Liver (tissue), 9 donors: ENCODE results near the gene KLHL30. TPM values are rescaled to one million over a fixed set of nuclear protein-coding genes. Genes with fewer than 3 reads are reported as not detected.

Source experiments
- DNase-seq: peaks from one replicate; pipeline ENCODE4 v3.0.0-alpha.2; 2017; ENCODE audit warnings: low spot score
- H3K27ac ChIP-seq, 2 donors: one replicate each; pipeline ENCODE4 v1.7.0; 2013; ENCODE audit warnings: inconsistent platforms in 2 of 2, low read length in 2 of 2, control low read depth in 1 of 2, low read depth in 1 of 2, mild to moderate bottlenecking in 1 of 2
- H3K27me3 ChIP-seq, 4 donors: one replicate each; pipeline versions ENCODE4 v1.6.1 to v1.7.0; 2013; ENCODE audit warnings: low read length in 3 of 4, inconsistent platforms in 1 of 4, mild to moderate bottlenecking in 1 of 4, moderate library complexity in 1 of 4; ENCODE audit not compliant: control insufficient read depth in 4 of 4, insufficient read depth in 4 of 4
- H3K36me3 ChIP-seq, 4 donors: one replicate each; pipeline versions ENCODE4 v1.6.1 to v1.7.0; 2013; ENCODE audit warnings: low read length in 3 of 4, mild to moderate bottlenecking in 3 of 4, low read depth in 1 of 4, moderate library complexity in 1 of 4; ENCODE audit not compliant: control insufficient read depth in 4 of 4, insufficient read depth in 3 of 4
- H3K4me1 ChIP-seq, 4 donors: one replicate each; pipeline versions ENCODE4 v1.6.1 to v1.7.0; 2013; ENCODE audit warnings: low read length in 3 of 4, mild to moderate bottlenecking in 3 of 4, moderate library complexity in 1 of 4; ENCODE audit not compliant: control insufficient read depth in 4 of 4, insufficient read depth in 4 of 4
- H3K4me3 ChIP-seq, 3 donors: one replicate each; pipeline versions ENCODE4 v1.6.1 to v1.7.0; 2013; ENCODE audit warnings: low read length in 3 of 3, control low read depth in 1 of 3, low read depth in 1 of 3, mild to moderate bottlenecking in 1 of 3
- H3K9ac ChIP-seq, 2 donors: one replicate each; pipeline ENCODE4 v1.7.0; 2013; ENCODE audit warnings: low read length in 2 of 2, mild to moderate bottlenecking in 2 of 2, moderate library complexity in 2 of 2, control low read depth in 1 of 2, low read depth in 1 of 2
- H3K9me3 ChIP-seq, 4 donors: one replicate each; pipeline versions ENCODE4 v1.6.1 to v1.7.0; 2013; ENCODE audit warnings: low read length in 3 of 4; ENCODE audit not compliant: control insufficient read depth in 4 of 4
- EGR1 ChIP-seq, 2 donors: IDR thresholded peaks; 2 replicates each; pipeline ENCODE4 v1.6.1; 2016 to 2018; ENCODE audit warnings: antibody characterized with exemption in 2 of 2, low read depth in 2 of 2
- FOXA1 ChIP-seq: IDR thresholded peaks from 2 replicates; pipeline ENCODE4 v1.6.1; 2016; ENCODE audit warnings: antibody characterized with exemption
- FOXA2 ChIP-seq: IDR thresholded peaks from 2 replicates; pipeline ENCODE4 v1.6.1; 2016; ENCODE audit warnings: antibody characterized with exemption
- GABPA ChIP-seq, 2 donors: IDR thresholded peaks in 1 of 2; conservative IDR thresholded peaks in 1 of 2; 2 replicates each; pipeline ENCODE4 v1.6.1; 2016; ENCODE audit warnings: antibody characterized with exemption in 2 of 2, mild to moderate bottlenecking in 1 of 2, moderate library complexity in 1 of 2
- HNF4A ChIP-seq, 2 donors: conservative IDR thresholded peaks; 2 replicates each; pipeline ENCODE4 v1.6.1; 2016; ENCODE audit warnings: antibody characterized with exemption in 2 of 2, mild to moderate bottlenecking in 2 of 2
- HNF4G ChIP-seq: IDR thresholded peaks from 2 replicates; pipeline ENCODE4 v1.6.1; 2016; ENCODE audit warnings: antibody characterized with exemption
- JUND ChIP-seq, 2 donors: IDR thresholded peaks; 2 replicates each; pipeline ENCODE4 v1.6.1; 2016; ENCODE audit warnings: antibody characterized with exemption in 2 of 2
- NR2F2 ChIP-seq: IDR thresholded peaks from 2 replicates; pipeline ENCODE4 v1.6.1; 2016; ENCODE audit warnings: antibody characterized with exemption
- RAD21 ChIP-seq, 2 donors: IDR thresholded peaks; 2 replicates each; pipeline ENCODE4 v1.6.1; 2016; ENCODE audit warnings: antibody characterized with exemption in 2 of 2, mild to moderate bottlenecking in 2 of 2
- RXRA ChIP-seq, 2 donors: IDR thresholded peaks; 2 replicates each; pipeline ENCODE4 v1.6.1; 2017 to 2018; ENCODE audit warnings: antibody characterized with exemption in 2 of 2, mild to moderate bottlenecking in 1 of 2
- SP1 ChIP-seq: IDR thresholded peaks from 2 replicates; pipeline ENCODE4 v1.6.1; 2018; ENCODE audit warnings: antibody characterized with exemption, mild to moderate bottlenecking
- TAF1 ChIP-seq: conservative IDR thresholded peaks from 2 replicates; pipeline ENCODE4 v1.6.1; 2016; ENCODE audit warnings: antibody characterized with exemption, mild to moderate bottlenecking
- YY1 ChIP-seq: IDR thresholded peaks from 2 replicates; pipeline ENCODE4 v1.6.1; 2016; ENCODE audit warnings: antibody characterized with exemption, mild to moderate bottlenecking
- WGBS: extraction: QIAGEN DNeasy Blood & Tissue Kit; methylation state at CpG from one replicate; pipeline ENCODE4 v1.1.7; 2013; 5-methylcytosine and 5-hydroxymethylcytosine counted together
- polyA plus RNA-seq, 2 donors: library from polyadenylated mRNA; stranded (reverse) in 1 of 2; unstranded in 1 of 2; fragments of 200-250 nt in 1 of 2; fragments of >200 nt in 1 of 2; fragmentation: Nextera tagmentation in 1 of 2; extraction: Ambion mirVana in 1 of 2; gene quantifications; one replicate each; pipeline versions ENCODE4 v1.2.1 to v1.2.3, GENCODE V29; 2013 to 2015
- total RNA-seq, 2 donors: library from RNA; depleted of rRNA; stranded (reverse); fragments of >200 nt; gene quantifications; one replicate each; pipeline ENCODE4 v1.2.3, GENCODE V29; 2014
- TF ChIP-seq, protein P1 (sequence below): IDR thresholded peaks from 2 replicates; pipeline ENCODE4 v1.6.1; 2016; ENCODE audit warnings: antibody characterized with exemption, mild to moderate bottlenecking
- TF ChIP-seq, protein P2 (sequence below): fragments of 150-350 bp; IDR thresholded peaks from 2 replicates; pipeline ENCODE4 v1.5.1; 2017; ENCODE audit warnings: improper control_type of control experiment, low read depth, low read length; ENCODE audit not compliant: missing input control
- TF ChIP-seq, protein P3 (sequence below): IDR thresholded peaks from 2 replicates; pipeline ENCODE4 v1.6.1; 2016; ENCODE audit warnings: antibody characterized with exemption
- TF ChIP-seq, protein P4 (sequence below): IDR thresholded peaks from 2 replicates; pipeline ENCODE4 v1.6.1; 2016; ENCODE audit warnings: antibody characterized with exemption
- TF ChIP-seq, protein P5 (sequence below): IDR thresholded peaks from 2 replicates; pipeline ENCODE4 v1.6.1; 2016; ENCODE audit warnings: antibody characterized with exemption
- donor health status: healthy.
- donor health status: healthy.
- donor health status: healthy.
- donor health status: healthy.
- donor health status: healthy.

The KLHL30 gene
- total and polyA plus RNA-seq, 4 donors, result 0.05 to 0.08 TPM; not detected in 2

DNA sequence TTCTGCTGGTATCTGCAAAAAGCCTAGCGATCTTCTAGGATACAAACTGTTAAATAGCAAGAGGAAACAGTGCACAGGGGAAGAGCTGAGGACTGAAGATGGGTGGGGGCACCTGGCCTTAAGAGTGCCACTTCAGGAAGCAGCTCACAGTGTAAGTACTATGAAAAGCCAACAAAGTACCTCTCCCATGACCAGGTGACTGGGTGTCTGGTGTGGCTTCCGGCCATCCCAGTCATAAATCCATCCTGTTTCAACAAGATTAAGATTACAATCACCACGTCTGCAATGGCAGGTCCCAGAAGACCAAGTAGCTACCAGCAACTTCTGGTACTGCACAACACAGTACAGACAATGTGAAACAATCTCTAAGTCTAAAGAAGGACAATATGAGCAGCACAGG, 36.2 kb downstream of the KLHL30 start:
- H3K9ac ChIP-seq, result no peak overlapping the region
- 83% methylated on average over 3 of the region's 3 CpGs for WGBS
- H3K9me3 ChIP-seq, result no peaks in the 10 kb centered on the region
- TF ChIP-seq EGR1 (IDR thresholded peaks at IDR 0.05; ENCODE audit: low read depth in 2 of 2), result no peak
- TF ChIP-seq, protein P1, sequence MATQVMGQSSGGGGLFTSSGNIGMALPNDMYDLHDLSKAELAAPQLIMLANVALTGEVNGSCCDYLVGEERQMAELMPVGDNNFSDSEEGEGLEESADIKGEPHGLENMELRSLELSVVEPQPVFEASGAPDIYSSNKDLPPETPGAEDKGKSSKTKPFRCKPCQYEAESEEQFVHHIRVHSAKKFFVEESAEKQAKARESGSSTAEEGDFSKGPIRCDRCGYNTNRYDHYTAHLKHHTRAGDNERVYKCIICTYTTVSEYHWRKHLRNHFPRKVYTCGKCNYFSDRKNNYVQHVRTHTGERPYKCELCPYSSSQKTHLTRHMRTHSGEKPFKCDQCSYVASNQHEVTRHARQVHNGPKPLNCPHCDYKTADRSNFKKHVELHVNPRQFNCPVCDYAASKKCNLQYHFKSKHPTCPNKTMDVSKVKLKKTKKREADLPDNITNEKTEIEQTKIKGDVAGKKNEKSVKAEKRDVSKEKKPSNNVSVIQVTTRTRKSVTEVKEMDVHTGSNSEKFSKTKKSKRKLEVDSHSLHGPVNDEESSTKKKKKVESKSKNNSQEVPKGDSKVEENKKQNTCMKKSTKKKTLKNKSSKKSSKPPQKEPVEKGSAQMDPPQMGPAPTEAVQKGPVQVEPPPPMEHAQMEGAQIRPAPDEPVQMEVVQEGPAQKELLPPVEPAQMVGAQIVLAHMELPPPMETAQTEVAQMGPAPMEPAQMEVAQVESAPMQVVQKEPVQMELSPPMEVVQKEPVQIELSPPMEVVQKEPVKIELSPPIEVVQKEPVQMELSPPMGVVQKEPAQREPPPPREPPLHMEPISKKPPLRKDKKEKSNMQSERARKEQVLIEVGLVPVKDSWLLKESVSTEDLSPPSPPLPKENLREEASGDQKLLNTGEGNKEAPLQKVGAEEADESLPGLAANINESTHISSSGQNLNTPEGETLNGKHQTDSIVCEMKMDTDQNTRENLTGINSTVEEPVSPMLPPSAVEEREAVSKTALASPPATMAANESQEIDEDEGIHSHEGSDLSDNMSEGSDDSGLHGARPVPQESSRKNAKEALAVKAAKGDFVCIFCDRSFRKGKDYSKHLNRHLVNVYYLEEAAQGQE, result no peak
- no peak for TF ChIP-seq GABPA (IDR thresholded peaks at IDR 0.05 in 1 of 2, conservative IDR thresholded peaks at IDR 0.05 in 1 of 2)
- TF ChIP-seq RXRA (IDR thresholded peaks at IDR 0.05), result no peak
- TF ChIP-seq, protein P2, sequence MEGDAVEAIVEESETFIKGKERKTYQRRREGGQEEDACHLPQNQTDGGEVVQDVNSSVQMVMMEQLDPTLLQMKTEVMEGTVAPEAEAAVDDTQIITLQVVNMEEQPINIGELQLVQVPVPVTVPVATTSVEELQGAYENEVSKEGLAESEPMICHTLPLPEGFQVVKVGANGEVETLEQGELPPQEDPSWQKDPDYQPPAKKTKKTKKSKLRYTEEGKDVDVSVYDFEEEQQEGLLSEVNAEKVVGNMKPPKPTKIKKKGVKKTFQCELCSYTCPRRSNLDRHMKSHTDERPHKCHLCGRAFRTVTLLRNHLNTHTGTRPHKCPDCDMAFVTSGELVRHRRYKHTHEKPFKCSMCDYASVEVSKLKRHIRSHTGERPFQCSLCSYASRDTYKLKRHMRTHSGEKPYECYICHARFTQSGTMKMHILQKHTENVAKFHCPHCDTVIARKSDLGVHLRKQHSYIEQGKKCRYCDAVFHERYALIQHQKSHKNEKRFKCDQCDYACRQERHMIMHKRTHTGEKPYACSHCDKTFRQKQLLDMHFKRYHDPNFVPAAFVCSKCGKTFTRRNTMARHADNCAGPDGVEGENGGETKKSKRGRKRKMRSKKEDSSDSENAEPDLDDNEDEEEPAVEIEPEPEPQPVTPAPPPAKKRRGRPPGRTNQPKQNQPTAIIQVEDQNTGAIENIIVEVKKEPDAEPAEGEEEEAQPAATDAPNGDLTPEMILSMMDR, result no peak
- TF ChIP-seq HNF4G, result no peak
- TF ChIP-seq JUND (IDR thresholded peaks at IDR 0.05), result no peak
- TF ChIP-seq, protein P3, sequence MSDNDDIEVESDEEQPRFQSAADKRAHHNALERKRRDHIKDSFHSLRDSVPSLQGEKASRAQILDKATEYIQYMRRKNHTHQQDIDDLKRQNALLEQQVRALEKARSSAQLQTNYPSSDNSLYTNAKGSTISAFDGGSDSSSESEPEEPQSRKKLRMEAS, result no peak
- TF ChIP-seq NR2F2, result no peak
- TF ChIP-seq TAF1, result no peak
- no peak for TF ChIP-seq SP1
- TF ChIP-seq YY1, result no peak
- no peak for TF ChIP-seq FOXA1
- no peak for TF ChIP-seq HNF4A (conservative IDR thresholded peaks at IDR 0.05)
- TF ChIP-seq RAD21 (IDR thresholded peaks at IDR 0.05), result no peak
- TF ChIP-seq, protein P4, sequence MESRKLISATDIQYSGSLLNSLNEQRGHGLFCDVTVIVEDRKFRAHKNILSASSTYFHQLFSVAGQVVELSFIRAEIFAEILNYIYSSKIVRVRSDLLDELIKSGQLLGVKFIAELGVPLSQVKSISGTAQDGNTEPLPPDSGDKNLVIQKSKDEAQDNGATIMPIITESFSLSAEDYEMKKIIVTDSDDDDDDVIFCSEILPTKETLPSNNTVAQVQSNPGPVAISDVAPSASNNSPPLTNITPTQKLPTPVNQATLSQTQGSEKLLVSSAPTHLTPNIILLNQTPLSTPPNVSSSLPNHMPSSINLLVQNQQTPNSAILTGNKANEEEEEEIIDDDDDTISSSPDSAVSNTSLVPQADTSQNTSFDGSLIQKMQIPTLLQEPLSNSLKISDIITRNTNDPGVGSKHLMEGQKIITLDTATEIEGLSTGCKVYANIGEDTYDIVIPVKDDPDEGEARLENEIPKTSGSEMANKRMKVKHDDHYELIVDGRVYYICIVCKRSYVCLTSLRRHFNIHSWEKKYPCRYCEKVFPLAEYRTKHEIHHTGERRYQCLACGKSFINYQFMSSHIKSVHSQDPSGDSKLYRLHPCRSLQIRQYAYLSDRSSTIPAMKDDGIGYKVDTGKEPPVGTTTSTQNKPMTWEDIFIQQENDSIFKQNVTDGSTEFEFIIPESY, result no peak
- TF ChIP-seq FOXA2, result no peak
- TF ChIP-seq, protein P5, sequence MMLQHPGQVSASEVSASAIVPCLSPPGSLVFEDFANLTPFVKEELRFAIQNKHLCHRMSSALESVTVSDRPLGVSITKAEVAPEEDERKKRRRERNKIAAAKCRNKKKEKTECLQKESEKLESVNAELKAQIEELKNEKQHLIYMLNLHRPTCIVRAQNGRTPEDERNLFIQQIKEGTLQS, result no peak
- H3K4me3 ChIP-seq, result no peak overlapping the region
- no peaks in the 10 kb centered on the region for H3K27me3 ChIP-seq
- no peak for DNase-seq
- peaks cover 0 to 70% (median 38%) of the 10 kb centered on the region in 4 donors for H3K36me3 ChIP-seq
- H3K4me1 ChIP-seq, result peaks cover 6 to 12% (median 10%) of the 10 kb centered on the region in 4 donors
- no peak overlapping the region for H3K27ac ChIP-seq
